Endothelial cell of umbilical vein (primary cell): ENCODE measurements around the gene BMP8B. TPM values are rescaled to one million over a fixed set of nuclear protein-coding genes. Genes with fewer than 3 reads are reported as not detected.
"Not testable (repeated sequence)": the region's sequence is repeated elsewhere in the genome, so short reads cannot be mapped to it uniquely, and the experiment has no call there.

Experiments
- BruUV-seq: library from RNA; stranded (reverse); fragments of 400-500 nt; replicated peaks from 2 replicates; lab custom pipeline; 2021; lab: Mats Ljungman, UMichigan
- CTCF ChIA-PET: fragments of 300-600, 350-600 bp; sonication (Branson Sonifier 250); formaldehyde crosslinking; loops from one replicate; lab custom pipeline; 2021; ENCODE audit warnings: antibody characterized with exemption, inconsistent platforms; lab: Charles Lee
- POLR2A ChIA-PET: fragments of 300-600, 350-600 bp; sonication (Branson Sonifier 250); formaldehyde crosslinking; loops from one replicate; lab custom pipeline; 2021; ENCODE audit warnings: antibody characterized with exemption, inconsistent platforms; lab: Charles Lee
- DNase-seq: peaks from one replicate; pipeline ENCODE4 v3.0.0-alpha.2; 2011; ENCODE audit warnings: low read depth, low spot score
- FAIRE-seq: peaks from 2 replicates; lab custom pipeline; 2011; peaks lifted over from hg19 to GRCh38; lab: Jason Lieb, UNC
- H2AFZ ChIP-seq: 2 replicates; pipeline ENCODE4 v1.6.0; 2012; ENCODE audit warnings: low read depth, low read length, control low read depth, inconsistent platforms
- H3K27ac ChIP-seq: 2 replicates; pipeline ENCODE4 v1.5.1; 2011; ENCODE audit warnings: low read depth, mild to moderate bottlenecking, control low read depth, low read length, moderate library complexity; ENCODE audit not compliant: insufficient read depth
- H3K27me3 ChIP-seq, 2 experiments: 2 replicates each; pipeline versions ENCODE4 v1.6.0 to v1.6.1; 2011; ENCODE audit warnings: low read length in 2 of 2, mixed read lengths in 1 of 2; ENCODE audit not compliant: control insufficient read depth in 2 of 2, insufficient read depth in 2 of 2
- H3K36me3 ChIP-seq, 2 experiments: 2 replicates in 1 of 2; 3 replicates in 1 of 2; pipeline ENCODE4 v1.5.1; 2011; ENCODE audit warnings: low read length in 2 of 2, mild to moderate bottlenecking in 1 of 2, moderate library complexity in 1 of 2; ENCODE audit not compliant: control insufficient read depth in 2 of 2, insufficient read depth in 2 of 2; ENCODE audit errors: extremely low read depth in 1 of 2
- H3K4me1 ChIP-seq: 3 replicates; pipeline ENCODE4 v1.5.1; 2011; ENCODE audit warnings: mild to moderate bottlenecking, low read length; ENCODE audit not compliant: control insufficient read depth, insufficient read depth; ENCODE audit errors: extremely low read depth
- H3K4me2 ChIP-seq: 2 replicates; pipeline ENCODE4 v1.6.1; 2011; ENCODE audit warnings: low read length, control low read depth, mixed read lengths; ENCODE audit not compliant: insufficient read depth
- H3K4me3 ChIP-seq, 3 experiments: fragments of 200-600 bp in 1 of 3; sonication (generic), shearing (Covaris generic) in 1 of 3; replicated peaks in 1 of 3; 2 replicates each; pipeline ENCODE4 v1.5.1; 2011 to 2016; ENCODE audit warnings: control low read depth in 3 of 3, low read length in 3 of 3, mild to moderate bottlenecking in 2 of 3, inconsistent platforms in 1 of 3, low read depth in 1 of 3, moderate library complexity in 1 of 3; ENCODE audit not compliant: insufficient read depth in 1 of 3
- H3K79me2 ChIP-seq: 2 replicates; pipeline ENCODE4 v1.6.0; 2012; ENCODE audit warnings: low read length, inconsistent platforms; ENCODE audit not compliant: control insufficient read depth, insufficient read depth
- H3K9ac ChIP-seq: replicated peaks from 2 replicates; pipeline ENCODE3; 2011; ENCODE audit warnings: low read length, control low read depth; ENCODE audit not compliant: insufficient read depth; ENCODE audit errors: extremely low read depth
- H3K9me1 ChIP-seq: replicated peaks from 3 replicates; pipeline ENCODE4 v1.6.0; 2011; ENCODE audit warnings: mild to moderate bottlenecking, low read length; ENCODE audit not compliant: control insufficient read depth, insufficient read depth; ENCODE audit errors: extremely low read depth
- H3K9me3 ChIP-seq: replicated peaks from 2 replicates; pipeline ENCODE4 v1.5.1; 2012; ENCODE audit warnings: low read length, inconsistent platforms; ENCODE audit not compliant: control insufficient read depth, insufficient read depth
- H4K20me1 ChIP-seq: replicated peaks from 2 replicates; pipeline ENCODE3; 2011; ENCODE audit warnings: mild to moderate bottlenecking, low read length; ENCODE audit not compliant: control insufficient read depth, insufficient read depth; ENCODE audit errors: extremely low read depth
- dilution Hi-C: fragments of 300-500 bp; cut with MboI; formaldehyde crosslinking; loops from one replicate; pipeline ENCODE4 v1.15.0; 2019; ENCODE audit warnings: low sequenced_read_pairs; ENCODE audit not compliant: extremely low pct_ligation_motif_present
- intact Hi-C: fragments of 100-400 bp; cut with micrococcal nuclease; formaldehyde crosslinking; loops from one replicate; pipeline ENCODE4 v1.10.0; 2022
- polyA plus RNA-seq, 4 experiments: library from polyadenylated mRNA; depleted of rRNA in 3 of 4; stranded (reverse) in 3 of 4; unstranded in 1 of 4; fragments of >200 nt; gene quantifications; 2 replicates each; pipeline versions ENCODE4 v1.2.1 to v1.2.3, GENCODE V29; 2011 to 2012; ENCODE audit warnings: missing spikeins in 1 of 4
- total RNA-seq: library from RNA; stranded (reverse); gene quantifications from 2 replicates; pipeline ENCODE4 v1.2.3, GENCODE V29; 2021

Gene BMP8B
- total and polyA plus RNA-seq, 2 donors (not counting 3 experiments of a cell fraction or from before 2014, with no cell fraction given), result 0.07 TPM; not detected in 1

DNA sequence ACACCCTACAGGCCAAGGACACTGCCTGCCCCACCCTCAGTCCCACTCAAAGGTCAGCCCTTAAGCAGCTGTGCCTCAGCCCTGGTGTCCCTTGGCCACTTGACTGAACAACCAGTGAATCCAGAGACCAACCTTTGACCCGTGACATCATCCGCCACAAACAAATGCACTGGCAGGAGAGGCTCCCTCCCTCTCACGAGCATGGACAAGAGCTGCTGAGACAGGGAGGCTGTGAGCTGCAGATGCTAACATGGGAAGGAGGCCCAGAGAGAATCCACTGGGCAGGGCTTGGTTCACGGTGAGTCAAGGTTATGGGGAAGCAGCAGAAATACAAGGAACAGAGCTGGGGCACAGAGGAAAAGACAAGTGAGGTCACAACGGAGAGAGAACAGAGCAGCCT, 22.2 kb downstream of the BMP8B start:
- FAIRE-seq, result peak; percentile 63
- BruUV-seq, H3K9ac ChIP-seq, intact Hi-C loops, H2AFZ ChIP-seq, CTCF ChIA-PET, H3K27me3 ChIP-seq, H3K4me1 ChIP-seq, H3K4me3 ChIP-seq, H3K9me3 ChIP-seq, POLR2A ChIA-PET, H3K36me3 ChIP-seq, DNase-seq, dilution Hi-C loops, H3K79me2 ChIP-seq, H3K27ac ChIP-seq, H4K20me1 ChIP-seq, H3K9me1 ChIP-seq, H3K4me2 ChIP-seq: not testable (repeated sequence)

GRCh38 chr1:39764512-39764911, 24.2 kb downstream of the BMP8B start:
- intact Hi-C loops, H3K9me1 ChIP-seq, H3K4me1 ChIP-seq, H3K4me2 ChIP-seq, BruUV-seq, H3K27me3 ChIP-seq, H2AFZ ChIP-seq, H3K9me3 ChIP-seq, H3K27ac ChIP-seq, POLR2A ChIA-PET, H3K79me2 ChIP-seq, dilution Hi-C loops, CTCF ChIA-PET, H3K4me3 ChIP-seq, H3K9ac ChIP-seq, H3K36me3 ChIP-seq, DNase-seq, H4K20me1 ChIP-seq, FAIRE-seq: not testable (repeated sequence)

DNA sequence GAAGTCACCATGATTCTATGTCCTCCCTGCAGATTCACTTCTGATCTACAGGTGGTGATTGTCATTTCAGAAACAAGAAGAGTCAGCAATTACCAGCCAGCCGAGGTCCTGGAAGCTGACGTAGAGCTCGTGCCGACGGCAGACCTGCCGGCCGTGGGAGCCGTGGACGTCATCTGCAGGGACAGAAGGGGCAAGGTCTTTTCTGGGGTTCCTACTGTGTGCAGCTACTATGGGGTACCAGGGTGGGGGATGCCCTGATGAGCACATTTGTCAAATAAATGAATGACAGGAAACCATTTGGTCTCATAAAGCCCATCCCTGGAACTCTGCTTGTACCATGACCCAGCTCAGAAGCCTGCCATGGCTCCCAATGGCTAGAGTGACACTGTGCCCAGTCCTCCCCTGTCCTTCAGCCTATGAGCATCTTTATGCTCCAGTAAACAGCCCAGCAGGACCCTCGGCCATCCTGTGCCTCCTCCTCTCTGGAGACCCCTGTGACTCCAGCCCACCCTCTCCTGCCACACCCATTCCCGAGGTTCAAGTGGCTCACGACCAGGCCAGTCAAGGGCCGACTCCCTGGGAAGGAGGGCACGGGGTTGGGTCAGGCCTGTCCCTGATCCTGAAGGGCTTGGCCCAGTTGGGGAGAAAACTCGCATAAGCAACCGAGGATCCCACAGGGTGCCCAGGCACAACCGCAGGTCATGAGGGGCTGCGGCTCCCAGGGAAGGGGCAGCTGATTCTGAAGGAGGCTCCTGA, 24.9 kb downstream of the BMP8B start:
- H3K27me3 ChIP-seq, H3K9ac ChIP-seq, H3K79me2 ChIP-seq, DNase-seq, H3K4me2 ChIP-seq, dilution Hi-C loops, H3K27ac ChIP-seq, H3K4me1 ChIP-seq, BruUV-seq, H4K20me1 ChIP-seq, CTCF ChIA-PET, H3K4me3 ChIP-seq, FAIRE-seq, H2AFZ ChIP-seq, H3K9me3 ChIP-seq, H3K9me1 ChIP-seq, intact Hi-C loops, POLR2A ChIA-PET, H3K36me3 ChIP-seq: not testable (repeated sequence)
